Tibial artery (tissue), 4 donors: ENCODE results near the gene DOCK1.

Experiments used
- DNase-seq, 2 donors: peaks; one replicate each; pipeline ENCODE4 v3.0.0-alpha.2; 2019
- H3K27ac ChIP-seq, 2 donors: fragments of 200-600 bp; sonication (generic) in 1 of 2; 1 replicate in 1 of 2; 2 replicates in 1 of 2; pipeline ENCODE4 v1.5.1; 2018 to 2019; ENCODE audit warnings: mild to moderate bottlenecking in 1 of 2
- H3K27me3 ChIP-seq, 2 donors: fragments of 200-600 bp; sonication (generic) in 1 of 2; one replicate each; pipeline versions ENCODE4 v1.5.1 to v1.6.0; 2016 to 2019
- H3K36me3 ChIP-seq, 3 donors: fragments of 200-600 bp; sonication (generic) in 2 of 3; one replicate each; pipeline ENCODE4 v1.5.1; 2016 to 2019; ENCODE audit warnings: mild to moderate bottlenecking in 2 of 3
- H3K4me1 ChIP-seq, 4 donors: fragments of 200-600 bp; sonication (generic) in 2 of 4; 1 replicate in 3 of 4; 2 replicates in 1 of 4; pipeline ENCODE4 v1.5.1; 2016 to 2019
- H3K4me3 ChIP-seq, 2 donors: fragments of 200-600 bp; sonication (generic) in 1 of 2; 1 replicate in 1 of 2; 2 replicates in 1 of 2; pipeline ENCODE4 v1.5.1; 2018 to 2019; ENCODE audit warnings: mild to moderate bottlenecking in 2 of 2
- H3K9me3 ChIP-seq, 3 donors: fragments of 200-600 bp; sonication (generic) in 1 of 3; one replicate each; pipeline ENCODE4 v1.5.1; 2016 to 2019
- CTCF ChIP-seq, 2 experiments: fragments of 200-600 bp in 1 of 2; fragments of 450-650 bp in 1 of 2; IDR thresholded peaks; one replicate each; pipeline ENCODE4 v1.5.1; 2017 to 2019; ENCODE audit warnings: antibody characterized with exemption in 2 of 2, mild to moderate bottlenecking in 1 of 2, moderate library complexity in 1 of 2
- intact Hi-C: fragments of 100-400 bp; cut with DNase I; formaldehyde crosslinking; loops from one replicate; pipeline ENCODE4 v1.15.0; 2023; ENCODE audit warnings: low total_unique reads

Gene DOCK1

DNA sequence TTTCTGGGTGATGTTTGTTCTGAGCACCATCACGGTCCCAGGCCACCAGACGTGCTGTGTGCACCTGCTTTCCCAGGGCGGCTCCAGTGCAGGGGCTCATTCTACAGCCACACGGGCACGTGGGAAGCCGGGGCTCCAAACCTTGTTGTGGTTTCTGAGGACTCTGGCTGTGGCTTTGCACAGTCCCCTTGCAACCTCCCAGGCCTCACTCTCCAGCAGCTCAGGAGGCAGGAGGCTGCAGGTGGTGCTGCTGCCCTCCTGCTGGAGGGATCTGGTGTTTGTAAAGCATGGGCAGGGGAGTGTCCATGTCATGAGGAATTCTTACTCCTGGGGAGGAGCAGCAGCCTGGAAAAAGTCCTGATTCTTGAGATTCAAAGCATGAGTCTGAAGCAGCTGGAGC lies 236.9 kb downstream of the DOCK1 start:
- intact Hi-C loops, result no loop called here
- Histone ChIP-seq H3K27ac (no peak overlapping the region), H3K4me3 (no peak overlapping the region), H3K36me3 (peaks cover 7 to 39% (median 12%) of the 10 kb centered on the region in 3 donors), H3K9me3 (no peaks in the 10 kb centered on the region), H3K4me1 (no peaks in the 10 kb centered on the region), H3K27me3 (no peaks in the 10 kb centered on the region)
- no peak for DNase-seq
- no peak for TF ChIP-seq CTCF (IDR thresholded peaks at IDR 0.05)

DNA sequence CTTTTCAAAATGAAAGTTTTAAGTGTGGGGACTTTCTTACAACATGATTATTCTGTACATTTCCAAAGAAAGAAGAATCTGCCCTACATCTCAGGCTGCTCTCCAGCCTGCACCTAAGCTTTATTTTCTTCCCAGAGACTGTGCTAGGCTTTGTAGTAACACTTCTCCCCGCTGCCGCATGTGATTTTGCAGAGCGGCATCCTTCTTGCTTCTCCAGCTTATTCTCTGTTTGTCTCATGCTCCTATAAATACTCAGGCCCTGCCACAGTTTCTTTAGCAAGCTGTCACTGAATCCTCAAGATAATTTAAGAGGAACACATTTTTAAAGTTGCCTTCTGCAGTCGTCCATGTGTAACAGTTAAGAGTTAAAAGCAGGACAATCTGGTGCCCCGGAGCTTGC lies 237.6 kb downstream of the DOCK1 start:
- Histone ChIP-seq H3K36me3 (peaks cover 7 to 42% (median 12%) of the 10 kb centered on the region in 3 donors), H3K4me1 (no peaks in the 10 kb centered on the region), H3K27me3 (no peaks in the 10 kb centered on the region), H3K9me3 (no peaks in the 10 kb centered on the region), H3K4me3 (no peak overlapping the region), H3K27ac (no peak overlapping the region)
- no peak for DNase-seq
- intact Hi-C loops, result no loop called here
- no peak for TF ChIP-seq CTCF (IDR thresholded peaks at IDR 0.05)

DNA sequence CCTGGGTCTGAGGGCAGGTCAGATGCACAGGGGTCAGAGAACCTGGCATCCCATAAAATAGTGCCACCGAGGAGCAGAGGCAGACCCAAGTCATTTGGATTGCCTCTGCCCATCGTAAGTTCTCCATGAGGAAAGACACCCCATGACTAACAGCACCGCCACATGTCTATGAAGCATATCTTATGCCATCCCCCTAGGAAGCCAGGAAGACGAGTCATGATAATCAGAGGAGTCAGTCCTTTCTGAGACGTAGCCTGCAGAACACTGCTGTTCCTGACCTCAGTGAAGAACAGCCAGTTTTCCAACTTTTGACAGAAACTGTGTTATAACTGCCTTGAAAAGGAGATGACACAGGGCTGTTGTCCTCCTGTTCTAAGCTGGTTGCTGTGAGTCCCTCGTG lies 239.9 kb downstream of the DOCK1 start:
- no peak for TF ChIP-seq CTCF (IDR thresholded peaks at IDR 0.05)
- intact Hi-C loops, result no loop called here

DNA sequence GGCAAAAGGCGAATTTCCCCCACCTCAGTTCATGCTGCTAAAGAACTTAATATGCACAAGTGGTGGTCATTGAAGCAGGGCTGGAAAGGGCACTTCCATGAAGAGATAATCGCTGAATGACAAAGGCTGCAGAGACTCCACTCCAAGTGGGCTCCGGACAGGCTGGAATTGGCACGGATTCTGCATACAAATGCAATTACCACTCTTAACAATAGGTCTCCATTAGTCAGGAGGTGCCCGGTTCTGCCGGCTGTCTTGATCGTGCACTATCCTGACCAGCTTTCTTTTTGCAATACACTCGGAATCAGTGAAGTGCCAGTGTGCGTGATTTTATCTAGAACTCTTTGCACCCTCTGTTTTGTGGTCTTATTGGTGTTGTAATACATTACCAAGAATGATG lies 241.4 kb downstream of the DOCK1 start:
- H3K4me3 ChIP-seq, result no peak overlapping the region
- DNase-seq, result no peak
- intact Hi-C loops, result no loop called here
- H3K4me1 ChIP-seq, result no peaks in the 10 kb centered on the region
- H3K9me3 ChIP-seq, result no peaks in the 10 kb centered on the region
- no peak overlapping the region for H3K27ac ChIP-seq
- H3K36me3 ChIP-seq, result peaks cover 0 to 32% (median 0%) of the 10 kb centered on the region in 3 donors
- H3K27me3 ChIP-seq, result no peaks in the 10 kb centered on the region
- TF ChIP-seq CTCF (IDR thresholded peaks at IDR 0.05), result no peak

More for the DNA sequence above, 239.9 kb downstream of the DOCK1 start:
- H3K9me3 ChIP-seq, result no peaks in the 10 kb centered on the region
- no peak overlapping the region for H3K27ac ChIP-seq
- no peak for DNase-seq
- no peaks in the 10 kb centered on the region for H3K27me3 ChIP-seq
- H3K36me3 ChIP-seq, result peaks cover 0 to 35% (median 0%) of the 10 kb centered on the region in 3 donors
- no peaks in the 10 kb centered on the region for H3K4me1 ChIP-seq
- no peak overlapping the region for H3K4me3 ChIP-seq

DNA sequence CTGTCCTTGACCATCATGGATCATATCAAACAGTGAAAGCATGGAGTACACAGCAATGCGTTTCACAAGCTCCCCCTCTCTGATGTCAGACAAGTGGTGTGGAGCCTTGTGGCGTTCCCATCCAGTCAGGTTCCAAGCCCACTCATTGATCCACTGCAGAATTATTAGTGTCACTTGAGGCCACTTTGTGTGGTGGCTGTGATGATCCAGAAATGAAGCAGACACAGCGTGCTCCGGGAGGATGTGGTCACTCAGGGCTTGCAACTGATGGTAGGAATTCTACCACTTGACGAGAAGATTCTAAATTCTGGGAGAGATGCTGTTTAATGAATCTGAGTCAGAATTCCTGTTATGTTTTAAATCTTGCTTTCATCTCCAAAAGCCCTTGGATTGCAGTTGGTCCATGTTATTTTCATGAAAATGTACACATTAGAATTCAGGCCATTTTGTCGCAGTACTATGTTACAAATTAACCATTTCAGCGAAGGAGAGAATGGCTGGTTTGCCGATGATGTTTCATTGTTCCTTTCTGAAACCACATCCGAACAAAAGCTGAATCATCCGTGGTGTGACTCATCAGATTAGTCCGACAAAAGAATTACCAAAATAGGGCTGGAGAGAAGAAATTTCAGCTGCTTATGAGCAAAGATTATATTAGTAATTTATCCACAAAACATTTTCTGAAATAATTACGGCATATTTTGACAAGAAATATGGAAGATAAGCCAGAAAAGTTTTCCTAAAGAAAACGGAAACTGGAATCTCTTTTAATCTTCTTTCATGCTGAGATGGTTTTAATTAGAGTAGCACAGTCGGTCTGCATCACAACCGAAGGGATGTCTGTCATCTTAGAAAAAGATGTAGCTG lies 243.1 kb downstream of the DOCK1 start:
- Histone ChIP-seq H3K4me3 (no peak overlapping the region), H3K9me3 (no peaks in the 10 kb centered on the region), H3K36me3 (peaks cover 0 to 29% (median 0%) of the 10 kb centered on the region in 3 donors), H3K4me1 (no peaks in the 10 kb centered on the region), H3K27ac (no peak overlapping the region), H3K27me3 (no peaks in the 10 kb centered on the region)
- no peak for TF ChIP-seq CTCF (IDR thresholded peaks at IDR 0.05)
- intact Hi-C loops, result no loop called here
- no peak for DNase-seq
